Ectodermal cell (in vitro differentiated cells): ENCODE data around the gene COPS8.

ENCODE experiments used
- H3K27ac ChIP-seq: 2 replicates; pipeline ENCODE4 v1.7.0; 2013; ENCODE audit warnings: mild to moderate bottlenecking, low read depth, low read length; ENCODE audit not compliant: insufficient read depth, poor library complexity, severe bottlenecking
- H3K27me3 ChIP-seq: 2 replicates; pipeline ENCODE4 v1.7.0; 2013; ENCODE audit warnings: mild to moderate bottlenecking, low read length; ENCODE audit not compliant: insufficient read depth, control insufficient read depth, poor library complexity, severe bottlenecking
- H3K36me3 ChIP-seq: one replicate; pipeline ENCODE4 v1.7.0; 2013; ENCODE audit warnings: low read length; ENCODE audit not compliant: control insufficient read depth, insufficient read depth
- H3K4me1 ChIP-seq: one replicate; pipeline ENCODE4 v1.7.0; 2013; ENCODE audit warnings: low read length; ENCODE audit not compliant: control insufficient read depth, insufficient read depth
- H3K4me3 ChIP-seq: 2 replicates; pipeline ENCODE4 v1.7.0; 2013; ENCODE audit warnings: low read depth, low read length, control low read depth; ENCODE audit not compliant: insufficient read depth
- H3K9me3 ChIP-seq: 2 replicates; pipeline ENCODE4 v1.7.0; 2013; ENCODE audit warnings: mild to moderate bottlenecking, low read length, moderate library complexity; ENCODE audit not compliant: control insufficient read depth
- WGBS, 2 experiments: methylation state at CpG; one replicate each; pipeline ENCODE4 v1.1.7; 2013; ENCODE audit warnings: missing lambda C conversion rate in 2 of 2; 5-methylcytosine and 5-hydroxymethylcytosine counted together

The COPS8 gene

DNA sequence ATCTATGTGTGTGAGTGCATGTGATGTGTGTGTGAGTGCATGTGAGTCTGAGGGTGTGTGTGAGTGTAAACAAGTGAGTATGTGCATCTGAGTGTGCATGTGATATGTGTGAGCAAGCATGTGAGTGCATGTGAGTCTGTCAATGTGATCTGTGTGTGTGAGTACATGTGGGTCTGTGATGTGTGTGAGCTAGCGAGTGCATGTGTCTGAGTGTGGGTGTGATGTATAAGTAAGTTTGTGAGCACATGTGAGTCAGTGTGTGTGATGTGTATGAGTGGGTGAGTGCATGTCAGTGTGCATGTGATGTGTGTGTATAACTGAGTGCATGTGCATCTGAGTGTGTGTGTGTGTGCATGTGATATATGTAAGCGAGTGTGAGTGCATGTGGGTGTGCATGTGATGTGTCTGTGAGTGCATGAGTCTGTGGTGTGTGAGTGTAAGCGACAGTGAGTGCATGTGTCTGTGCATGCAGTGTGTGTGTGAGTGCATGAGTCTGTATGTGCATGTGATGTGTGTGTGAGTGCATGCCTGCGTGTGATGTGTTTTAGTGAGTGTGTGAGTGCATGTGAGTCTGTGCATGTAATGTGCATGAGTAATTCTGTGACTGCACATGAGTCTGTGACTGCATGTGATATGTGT lies 44.1 kb downstream of the COPS8 start:
- WGBS, 2 experiments, result 94 to 95% methylated on average over 4 of the region's 4 CpGs
- no peak overlapping the region for H3K4me3 ChIP-seq

DNA sequence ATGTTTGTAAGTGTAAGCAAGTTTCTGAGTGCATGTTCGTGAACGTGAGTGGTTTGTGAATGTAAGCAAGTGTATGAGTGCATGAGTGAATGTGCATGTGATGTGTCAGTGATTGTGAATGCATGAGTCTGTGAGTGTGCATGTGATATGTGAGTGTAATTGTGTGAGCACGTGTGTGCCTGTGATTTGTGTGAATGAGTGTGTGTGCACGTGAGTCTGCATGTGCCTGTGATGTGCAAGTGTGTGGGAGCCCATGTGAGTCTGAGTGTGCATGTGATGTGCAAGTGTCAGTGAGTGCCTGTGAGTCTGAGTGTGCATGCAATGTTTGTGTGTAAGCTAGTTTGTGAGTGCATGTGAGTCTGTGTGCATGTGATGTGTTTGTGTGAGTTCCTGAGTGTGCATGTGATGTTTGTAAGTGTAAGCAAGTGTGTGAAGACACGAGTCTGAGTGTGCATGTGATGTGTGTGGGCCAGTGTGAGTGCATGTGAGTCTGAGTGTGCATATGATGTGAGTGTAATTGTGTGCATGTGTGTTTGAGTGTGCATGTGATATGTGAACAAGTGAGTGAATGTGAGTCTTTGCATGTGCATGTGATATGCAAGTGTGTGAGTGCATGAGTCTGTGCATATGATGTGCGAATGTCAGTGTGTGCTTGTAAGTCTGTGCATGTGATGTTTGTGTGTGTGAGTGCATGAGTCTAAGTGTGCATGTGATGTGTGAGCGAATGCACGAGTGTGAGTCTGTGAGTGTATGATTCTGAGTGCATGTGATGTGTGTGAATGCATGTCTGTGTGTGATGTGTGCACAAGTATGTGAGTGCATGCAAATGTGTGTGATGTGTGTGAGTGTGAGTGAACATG lies 45.1 kb downstream of the COPS8 start:
- no peak overlapping the region for H3K4me3 ChIP-seq
- WGBS, 2 experiments, result 94 to 95% methylated on average over 8 of the region's 8 CpGs
- H3K27me3 ChIP-seq, result no peaks in the 10 kb centered on the region
- H3K27ac ChIP-seq, result no peak overlapping the region
- peaks cover 9% of the 10 kb centered on the region for H3K4me1 ChIP-seq
- no peaks in the 10 kb centered on the region for H3K36me3 ChIP-seq
- no peaks in the 10 kb centered on the region for H3K9me3 ChIP-seq

More for the DNA sequence above, 44.1 kb downstream of the COPS8 start:
- Histone ChIP-seq H3K36me3 (no peaks in the 10 kb centered on the region), H3K4me1 (peaks cover 9% of the 10 kb centered on the region), H3K27ac (no peak overlapping the region), H3K27me3 (no peaks in the 10 kb centered on the region), H3K9me3 (no peaks in the 10 kb centered on the region)

DNA sequence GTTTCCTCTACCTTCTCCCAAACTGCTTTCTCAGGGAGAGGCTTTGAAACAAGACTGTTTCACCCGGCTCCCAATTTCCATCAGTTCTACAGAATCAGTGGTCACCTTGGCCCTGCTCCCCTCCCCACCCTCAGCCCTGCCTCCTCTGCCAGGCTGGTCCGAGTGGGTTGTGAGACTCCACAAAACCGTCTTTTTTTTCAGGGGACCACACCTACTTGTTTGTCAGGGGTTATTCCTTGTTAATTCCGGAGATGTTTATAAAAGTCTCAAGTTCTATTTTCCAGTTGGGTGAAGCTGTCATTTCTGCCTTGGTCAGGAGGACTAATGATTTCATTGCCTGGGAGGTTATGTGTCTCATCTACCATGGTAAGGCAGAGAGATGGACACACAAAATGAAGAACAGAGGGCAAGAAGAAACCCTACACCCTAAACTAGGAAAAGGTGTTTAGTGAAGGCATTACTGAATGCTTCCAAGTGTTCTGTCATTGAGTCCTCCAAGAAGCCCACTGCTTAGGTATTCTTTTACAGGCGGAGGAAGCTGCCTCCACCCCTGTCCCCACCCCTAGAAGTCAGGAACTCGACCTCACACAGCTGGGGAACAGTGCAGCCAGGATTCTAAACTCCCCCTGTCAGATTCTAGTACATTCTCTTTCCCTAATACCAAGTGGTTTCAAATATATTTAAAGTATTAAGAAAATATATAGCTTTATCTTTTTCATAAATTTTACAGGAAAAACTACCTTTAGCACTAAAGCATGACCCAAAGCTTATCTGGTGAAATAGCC lies 46.3 kb downstream of the COPS8 start:
- Histone ChIP-seq H3K36me3 (no peaks in the 10 kb centered on the region), H3K4me3 (no peak overlapping the region), H3K27me3 (no peaks in the 10 kb centered on the region), H3K4me1 (peaks cover 9% of the 10 kb centered on the region), H3K9me3 (no peaks in the 10 kb centered on the region), H3K27ac (no peak overlapping the region)
- 87 to 88% methylated on average over 6 of the region's 6 CpGs for WGBS, 2 experiments

DNA sequence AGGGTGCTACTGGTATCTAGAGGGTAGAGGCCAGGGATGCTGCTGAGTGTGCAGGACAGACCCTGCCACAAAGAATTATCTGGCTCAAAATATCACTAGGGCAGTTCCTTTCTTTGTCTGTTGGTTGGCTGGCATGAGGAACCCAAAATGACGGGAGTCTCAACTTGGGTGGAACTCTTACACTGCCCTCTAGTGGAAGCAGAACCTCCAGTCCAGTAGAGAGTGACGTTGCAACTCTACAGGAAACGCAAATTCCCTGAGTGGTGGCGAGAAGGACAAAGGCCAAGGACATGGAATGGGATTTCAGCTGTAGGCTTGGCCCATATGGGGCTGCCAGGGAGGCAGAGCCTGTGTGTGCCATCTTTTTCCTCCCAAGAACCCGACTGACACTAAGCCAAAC lies 47.1 kb downstream of the COPS8 start:
- Histone ChIP-seq H3K9me3 (no peaks in the 10 kb centered on the region), H3K27me3 (no peaks in the 10 kb centered on the region), H3K4me3 (no peak overlapping the region), H3K4me1 (peaks cover 7% of the 10 kb centered on the region), H3K27ac (no peak overlapping the region), H3K36me3 (no peaks in the 10 kb centered on the region)
- WGBS, 2 experiments, result 74 to 77% methylated on average over 5 of the region's 5 CpGs

DNA sequence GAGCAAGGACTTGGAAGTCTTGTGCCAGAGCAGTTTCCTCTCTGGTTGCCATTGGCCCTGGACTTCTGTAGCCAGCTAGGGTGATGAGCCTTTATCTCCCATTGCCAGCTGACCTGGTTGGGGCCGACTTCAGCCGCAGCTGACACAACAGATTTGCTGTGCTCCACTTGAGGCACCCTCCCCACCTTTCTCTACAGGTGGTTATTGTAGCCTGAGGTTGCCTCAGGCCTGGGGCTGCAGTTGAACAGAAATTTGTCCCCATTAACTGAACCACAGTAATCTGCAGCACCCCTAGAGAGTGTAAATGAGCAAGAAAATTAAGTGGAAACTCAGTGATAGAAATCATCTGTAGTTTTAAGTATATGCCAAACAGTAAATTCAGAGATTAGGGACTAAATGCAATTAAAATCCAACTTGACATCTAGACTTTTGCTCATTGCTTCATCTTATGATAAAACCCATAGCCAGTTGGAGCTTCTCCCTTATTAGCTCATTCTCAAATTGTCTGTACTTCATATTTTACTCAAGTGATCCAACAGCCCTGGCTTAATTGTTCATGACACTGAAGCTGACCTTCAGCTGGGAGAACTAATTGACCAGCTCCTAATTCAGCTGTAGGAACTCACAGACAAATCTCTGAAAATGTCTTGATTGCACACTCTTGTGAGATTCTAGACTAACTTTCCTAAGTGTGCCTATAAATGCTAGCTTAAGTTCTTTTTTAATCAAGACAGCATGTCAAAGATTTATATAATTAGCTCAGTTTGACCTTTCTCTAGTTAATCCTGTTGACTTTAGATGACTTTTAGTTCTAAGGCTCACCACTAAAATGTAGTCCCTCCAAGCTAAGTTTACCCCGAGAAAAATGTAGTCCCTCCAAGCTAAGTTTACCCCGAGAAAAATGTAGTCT lies 48.9 kb downstream of the COPS8 start:
- Histone ChIP-seq H3K27ac (no peak overlapping the region), H3K27me3 (no peaks in the 10 kb centered on the region), H3K36me3 (no peaks in the 10 kb centered on the region), H3K4me3 (no peak overlapping the region), H3K4me1 (no peaks in the 10 kb centered on the region), H3K9me3 (no peaks in the 10 kb centered on the region)
- 50% methylated on average over 4 of the region's 4 CpGs for WGBS, 2 experiments

DNA sequence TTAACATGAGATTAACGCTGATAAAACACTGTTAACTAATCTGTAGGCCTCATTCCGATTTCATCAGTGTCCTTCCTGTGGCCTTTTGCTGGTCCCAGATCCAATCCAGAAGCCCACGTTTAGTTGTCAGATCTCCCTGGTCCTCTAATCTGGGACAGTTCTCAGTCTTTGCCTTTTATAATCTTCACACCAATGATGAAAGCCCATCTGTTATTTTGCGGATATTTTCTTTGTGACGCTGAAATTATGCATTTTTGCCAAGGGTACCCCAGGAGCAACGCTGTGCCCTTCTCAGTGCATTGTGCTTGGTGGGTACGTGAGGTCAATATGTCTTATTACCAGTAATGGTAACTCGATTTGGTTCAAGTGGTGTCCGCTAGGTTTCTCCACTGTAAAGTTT lies 51.1 kb downstream of the COPS8 start:
- H3K27ac ChIP-seq, result no peak overlapping the region
- no peaks in the 10 kb centered on the region for H3K9me3 ChIP-seq
- no peak overlapping the region for H3K4me3 ChIP-seq
- 93 to 96% methylated on average over 9 of the region's 9 CpGs for WGBS, 2 experiments
- H3K36me3 ChIP-seq, result no peaks in the 10 kb centered on the region
- H3K4me1 ChIP-seq, result no peaks in the 10 kb centered on the region
- H3K27me3 ChIP-seq, result no peaks in the 10 kb centered on the region

DNA sequence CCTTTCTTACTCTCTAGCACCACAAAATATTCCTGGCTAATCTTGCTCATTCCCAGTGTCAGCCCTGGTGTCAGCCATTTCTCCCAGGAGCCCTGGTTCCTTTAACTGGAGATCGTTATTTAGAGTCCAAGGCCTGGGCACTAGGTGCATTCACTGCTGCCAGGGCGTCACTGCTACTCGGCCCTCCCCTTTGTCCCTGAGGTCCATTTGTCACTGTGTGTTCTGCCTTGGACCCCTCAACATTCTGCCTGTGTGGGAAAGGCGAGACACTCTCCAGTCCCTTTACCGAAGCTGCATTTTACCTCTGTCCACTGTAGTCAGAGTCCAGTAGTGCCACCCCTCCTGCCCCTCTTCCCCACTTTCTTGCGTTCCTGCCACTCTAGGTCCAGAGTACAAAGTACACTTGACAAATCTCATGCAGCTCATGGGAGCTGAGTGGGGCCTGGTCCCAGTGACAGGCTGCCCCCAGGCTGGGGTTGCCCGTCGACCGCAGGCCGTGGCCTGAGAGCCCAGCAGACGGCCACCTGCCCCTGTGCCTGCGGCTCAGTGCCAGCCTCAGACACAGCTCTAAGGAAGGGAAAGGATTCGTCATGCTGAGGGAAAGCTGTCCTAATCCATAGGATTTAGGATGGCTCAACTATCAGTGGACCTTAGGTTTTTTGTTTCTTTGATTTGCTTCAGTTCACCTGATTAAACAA lies 52.1 kb downstream of the COPS8 start:
- no peaks in the 10 kb centered on the region for H3K36me3 ChIP-seq
- no peaks in the 10 kb centered on the region for H3K9me3 ChIP-seq
- no peaks in the 10 kb centered on the region for H3K27me3 ChIP-seq
- no peaks in the 10 kb centered on the region for H3K4me1 ChIP-seq
- H3K4me3 ChIP-seq, result no peak overlapping the region
- no peak overlapping the region for H3K27ac ChIP-seq
- WGBS, 2 experiments, result 85 to 88% methylated on average over 13 of the region's 13 CpGs

DNA sequence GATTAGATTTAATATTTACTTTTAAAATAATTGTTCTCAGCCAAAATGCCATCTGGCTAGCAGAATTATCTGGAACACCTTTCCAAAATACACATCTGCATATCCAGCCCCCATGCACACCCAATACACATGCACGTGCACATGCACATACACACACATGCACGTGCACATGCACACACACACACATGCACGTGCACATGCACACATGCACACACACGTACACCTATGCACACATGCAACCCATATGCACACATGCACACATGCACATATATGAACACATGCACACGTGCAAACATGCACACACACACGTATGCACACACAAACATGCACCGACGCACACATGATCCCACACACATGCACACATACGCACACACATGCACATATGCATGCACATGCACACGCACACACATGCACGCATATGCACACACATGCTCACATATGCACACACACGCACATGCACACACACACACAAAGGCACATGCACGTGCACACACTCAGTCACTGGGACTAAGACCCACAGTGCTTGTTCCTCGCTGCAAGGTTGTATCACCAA lies 53.5 kb downstream of the COPS8 start:
- WGBS, 2 experiments, result 88 to 89% methylated on average over 14 of the region's 14 CpGs
- Histone ChIP-seq H3K27me3 (no peaks in the 10 kb centered on the region), H3K4me3 (no peak overlapping the region), H3K4me1 (no peaks in the 10 kb centered on the region), H3K27ac (no peak overlapping the region), H3K36me3 (no peaks in the 10 kb centered on the region), H3K9me3 (no peaks in the 10 kb centered on the region)

DNA sequence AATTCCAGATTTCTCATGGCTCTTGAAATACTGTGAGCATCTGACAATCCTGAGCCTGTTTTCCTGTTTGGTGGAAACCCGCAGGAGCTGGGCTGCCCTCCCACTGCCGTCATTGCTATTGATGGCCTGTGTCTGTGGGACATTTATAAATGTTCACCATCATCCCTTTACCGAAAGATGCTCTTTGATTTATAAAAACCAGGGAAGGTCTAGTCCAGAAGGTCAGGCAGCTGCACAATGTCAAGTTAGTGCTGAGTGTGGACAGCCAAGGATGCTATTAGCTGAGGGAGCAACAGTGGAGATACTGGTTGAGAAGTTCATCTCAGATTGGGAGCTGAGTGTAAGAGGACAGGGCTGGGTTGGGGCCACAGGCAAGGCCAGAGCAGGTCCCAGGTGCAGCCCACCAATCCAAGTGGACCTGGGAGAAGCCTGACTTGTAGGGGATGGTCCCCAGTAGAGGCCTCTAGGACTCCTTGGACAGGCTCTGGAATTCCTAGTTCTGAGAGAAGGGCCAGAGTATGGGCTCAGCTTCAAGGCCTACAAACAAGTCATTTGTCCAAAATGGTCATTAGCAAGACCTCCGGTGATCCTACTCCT lies 55.1 kb downstream of the COPS8 start:
- Histone ChIP-seq H3K4me3 (no peak overlapping the region), H3K36me3 (no peaks in the 10 kb centered on the region), H3K9me3 (no peaks in the 10 kb centered on the region), H3K4me1 (no peaks in the 10 kb centered on the region), H3K27ac (no peak overlapping the region), H3K27me3 (no peaks in the 10 kb centered on the region)
- 85 to 86% methylated on average over 4 of the region's 4 CpGs for WGBS, 2 experiments
